Endothelial cell (in vitro differentiated cells): ENCODE data around the gene ANGEL2. TPM values are rescaled to one million over a fixed set of nuclear protein-coding genes. Genes with fewer than 3 reads are reported as not detected.

Source experiments
- DNase-seq: peaks from one replicate; pipeline ENCODE4 v3.0.0; 2021; ENCODE audit warnings: low spot score
- H3K27ac Mint-ChIP-seq: one replicate; pipeline ENCODE4 v1.8.0; 2021; ENCODE audit warnings: mixed read lengths, inconsistent platforms; ENCODE audit not compliant: unreplicated experiment
- H3K27me3 Mint-ChIP-seq: one replicate; pipeline ENCODE4 v1.8.0; 2021; ENCODE audit warnings: mild to moderate bottlenecking, moderate library complexity, mixed read lengths, inconsistent platforms; ENCODE audit not compliant: unreplicated experiment
- H3K36me3 Mint-ChIP-seq: one replicate; pipeline ENCODE4 v1.8.0; 2021; ENCODE audit warnings: mild to moderate bottlenecking, low read depth, mixed read lengths, inconsistent platforms; ENCODE audit not compliant: unreplicated experiment
- H3K4me1 Mint-ChIP-seq: one replicate; pipeline ENCODE4 v1.8.0; 2021; ENCODE audit warnings: mild to moderate bottlenecking, mixed read lengths, inconsistent platforms; ENCODE audit not compliant: unreplicated experiment
- H3K4me3 Mint-ChIP-seq: one replicate; pipeline ENCODE4 v1.8.0; 2021; ENCODE audit warnings: mild to moderate bottlenecking, mixed read lengths, inconsistent platforms; ENCODE audit not compliant: unreplicated experiment
- H3K9me3 Mint-ChIP-seq: one replicate; pipeline ENCODE4 v1.8.0; 2021; ENCODE audit warnings: mixed read lengths, inconsistent platforms; ENCODE audit not compliant: unreplicated experiment
- total RNA-seq: library from RNA; stranded (reverse); fragmentation: NEBNext Ultra II Directional; extraction: Animal tissue kit (Norgen Biotek cat#: 25700); gene quantifications from one replicate; pipeline ENCODE4 v1.2.1, GENCODE V29; 2021; ENCODE audit not compliant: unreplicated experiment
- TF ChIP-seq, protein P1 (sequence below): fragments of 200-600 bp; sonication (generic); IDR thresholded peaks from one replicate; pipeline ENCODE4 v1.5.0; 2021; ENCODE audit warnings: antibody characterized with exemption; ENCODE audit not compliant: unreplicated experiment

Gene ANGEL2
- total RNA-seq, 1 donor from 2014 or later: 32.4 TPM

DNA sequence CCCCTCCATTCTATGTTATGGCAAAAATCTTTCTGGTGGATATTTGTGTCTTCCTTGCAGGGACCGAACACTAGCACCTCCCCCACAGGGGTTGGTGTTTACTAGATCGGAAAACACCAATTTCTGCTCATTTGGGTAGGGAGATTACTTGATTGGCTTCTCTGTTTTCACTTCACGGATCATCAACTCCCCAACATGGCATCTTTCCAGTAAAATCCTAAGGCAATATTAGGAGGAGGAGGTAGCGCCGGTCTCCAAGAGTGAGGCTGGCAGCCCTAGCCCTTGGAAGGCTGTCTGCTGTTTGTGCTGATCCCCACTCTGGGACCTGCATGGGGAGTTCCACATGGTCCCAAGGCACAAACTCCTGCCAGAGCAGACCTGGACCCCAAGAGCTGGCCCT lies 53.2 kb downstream of the ANGEL2 start:
- H3K27ac Mint-ChIP-seq: no peak overlapping the region
- no peak for DNase-seq
- peaks cover 7% of the 10 kb centered on the region for H3K27me3 Mint-ChIP-seq
- TF ChIP-seq, protein P1, sequence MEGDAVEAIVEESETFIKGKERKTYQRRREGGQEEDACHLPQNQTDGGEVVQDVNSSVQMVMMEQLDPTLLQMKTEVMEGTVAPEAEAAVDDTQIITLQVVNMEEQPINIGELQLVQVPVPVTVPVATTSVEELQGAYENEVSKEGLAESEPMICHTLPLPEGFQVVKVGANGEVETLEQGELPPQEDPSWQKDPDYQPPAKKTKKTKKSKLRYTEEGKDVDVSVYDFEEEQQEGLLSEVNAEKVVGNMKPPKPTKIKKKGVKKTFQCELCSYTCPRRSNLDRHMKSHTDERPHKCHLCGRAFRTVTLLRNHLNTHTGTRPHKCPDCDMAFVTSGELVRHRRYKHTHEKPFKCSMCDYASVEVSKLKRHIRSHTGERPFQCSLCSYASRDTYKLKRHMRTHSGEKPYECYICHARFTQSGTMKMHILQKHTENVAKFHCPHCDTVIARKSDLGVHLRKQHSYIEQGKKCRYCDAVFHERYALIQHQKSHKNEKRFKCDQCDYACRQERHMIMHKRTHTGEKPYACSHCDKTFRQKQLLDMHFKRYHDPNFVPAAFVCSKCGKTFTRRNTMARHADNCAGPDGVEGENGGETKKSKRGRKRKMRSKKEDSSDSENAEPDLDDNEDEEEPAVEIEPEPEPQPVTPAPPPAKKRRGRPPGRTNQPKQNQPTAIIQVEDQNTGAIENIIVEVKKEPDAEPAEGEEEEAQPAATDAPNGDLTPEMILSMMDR: no peak
- no peaks in the 10 kb centered on the region for H3K9me3 Mint-ChIP-seq
- peaks cover 15% of the 10 kb centered on the region for H3K4me1 Mint-ChIP-seq
- H3K36me3 Mint-ChIP-seq: peaks cover 15% of the 10 kb centered on the region
- H3K4me3 Mint-ChIP-seq: no peak overlapping the region

DNA sequence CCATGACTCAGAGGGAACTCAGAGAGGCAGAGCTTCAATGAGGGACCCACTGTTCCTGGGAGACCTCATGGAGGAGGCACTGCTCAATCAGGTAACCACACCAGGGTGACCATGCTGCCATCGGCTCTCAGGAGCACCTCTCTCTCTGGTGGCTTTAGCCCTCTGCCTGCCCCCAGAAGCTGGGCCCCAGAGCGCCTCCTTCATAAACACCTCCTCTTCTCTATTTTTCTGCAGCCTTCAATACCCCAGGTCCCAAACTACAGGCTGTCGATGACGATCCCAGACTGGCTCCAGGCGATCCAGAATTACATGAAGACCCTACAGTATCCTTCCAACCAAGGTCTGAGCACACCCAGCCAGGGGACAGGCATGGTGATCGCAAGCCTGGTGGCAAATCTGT lies 54.7 kb downstream of the ANGEL2 start:
- Mint-ChIP-seq H3K4me1 (peaks cover 18% of the 10 kb centered on the region), H3K27ac (no peak overlapping the region)

DNA sequence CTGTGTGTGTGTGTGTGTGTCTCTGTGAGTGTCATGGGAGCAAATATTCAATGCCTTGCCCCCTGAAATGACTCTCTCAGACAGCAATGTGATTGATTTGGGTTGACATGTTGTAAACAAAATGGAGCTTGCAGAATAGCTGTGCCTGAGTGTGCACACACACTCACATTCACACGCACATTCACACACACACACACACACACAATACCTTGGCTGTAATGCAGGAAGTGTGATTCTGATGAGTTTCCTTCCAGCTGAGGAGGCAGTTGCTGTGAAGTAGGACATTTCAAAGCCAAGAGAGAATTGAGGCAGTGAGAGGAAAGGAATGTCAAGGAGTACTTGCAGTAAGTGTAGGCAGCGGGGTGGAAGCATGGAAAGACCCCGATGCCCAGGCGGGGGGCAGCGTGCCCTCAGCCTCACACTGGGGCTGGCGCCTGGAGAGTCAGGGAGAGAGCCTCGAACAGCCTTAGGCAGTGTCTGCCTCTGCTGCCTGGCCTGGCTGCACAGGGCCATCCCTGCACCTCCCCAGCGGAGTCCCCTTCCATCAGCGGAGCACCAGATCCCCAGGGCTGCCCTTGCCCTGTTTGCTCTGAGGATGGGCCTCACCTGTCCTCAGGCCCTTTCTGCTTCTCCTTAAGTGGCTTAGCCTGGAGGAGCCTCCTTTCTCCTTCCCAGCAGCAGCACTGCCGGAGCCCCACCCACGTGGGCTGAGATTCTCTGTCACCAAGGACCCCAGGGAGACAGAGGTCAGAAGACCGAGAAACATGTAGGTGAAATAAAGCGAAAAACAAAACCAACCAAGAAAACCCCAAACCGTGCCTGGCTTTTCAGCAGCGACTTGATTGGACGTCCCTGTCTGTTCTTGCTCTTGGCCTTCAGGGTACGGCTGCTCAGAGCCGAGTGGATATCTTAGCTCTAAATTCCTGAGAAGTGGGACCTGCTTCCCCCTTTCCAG lies 56.1 kb downstream of the ANGEL2 start:
- Mint-ChIP-seq H3K4me3 (peak overlapping the region; percentile 3), H3K27me3 (peaks cover 7% of the 10 kb centered on the region), H3K27ac (peak overlapping the region; percentile 54), H3K9me3 (no peaks in the 10 kb centered on the region), H3K36me3 (peaks cover 7% of the 10 kb centered on the region), H3K4me1 (peaks cover 21% of the 10 kb centered on the region)
- TF ChIP-seq, protein P1: no peak
- DNase-seq: no peak

More for the DNA sequence above, 54.7 kb downstream of the ANGEL2 start:
- TF ChIP-seq, protein P1: no peak
- H3K27me3 Mint-ChIP-seq: peaks cover 7% of the 10 kb centered on the region
- H3K4me3 Mint-ChIP-seq: no peak overlapping the region
- no peaks in the 10 kb centered on the region for H3K9me3 Mint-ChIP-seq
- H3K36me3 Mint-ChIP-seq: peaks cover 7% of the 10 kb centered on the region
- DNase-seq: no peak

DNA sequence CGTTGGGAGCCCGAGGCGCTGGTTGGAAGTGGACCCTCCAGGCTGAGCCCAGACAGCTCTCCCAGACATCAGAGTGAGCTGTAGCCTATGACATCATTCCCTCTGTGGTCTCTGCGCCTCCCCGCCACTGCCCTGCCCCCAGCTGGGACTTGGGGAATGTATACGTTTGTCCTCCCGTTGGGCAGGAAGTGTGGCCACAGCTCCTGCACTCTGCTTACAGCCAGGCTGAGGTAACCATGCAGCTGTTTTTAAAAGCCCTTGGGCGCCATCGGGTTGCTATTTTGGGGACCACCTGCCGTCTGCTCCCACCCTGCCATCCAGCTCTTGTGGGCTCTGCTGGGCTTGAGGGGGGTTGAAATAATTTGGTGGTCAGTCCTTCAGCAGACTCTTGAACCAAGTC lies 57.5 kb downstream of the ANGEL2 start:
- Mint-ChIP-seq H3K27ac (no peak overlapping the region), H3K9me3 (no peaks in the 10 kb centered on the region), H3K4me3 (no peak overlapping the region), H3K4me1 (peaks cover 21% of the 10 kb centered on the region), H3K36me3 (peaks cover 7% of the 10 kb centered on the region), H3K27me3 (peaks cover 8% of the 10 kb centered on the region)
- peak; percentile 14 for DNase-seq
- TF ChIP-seq, protein P1: no peak

DNA sequence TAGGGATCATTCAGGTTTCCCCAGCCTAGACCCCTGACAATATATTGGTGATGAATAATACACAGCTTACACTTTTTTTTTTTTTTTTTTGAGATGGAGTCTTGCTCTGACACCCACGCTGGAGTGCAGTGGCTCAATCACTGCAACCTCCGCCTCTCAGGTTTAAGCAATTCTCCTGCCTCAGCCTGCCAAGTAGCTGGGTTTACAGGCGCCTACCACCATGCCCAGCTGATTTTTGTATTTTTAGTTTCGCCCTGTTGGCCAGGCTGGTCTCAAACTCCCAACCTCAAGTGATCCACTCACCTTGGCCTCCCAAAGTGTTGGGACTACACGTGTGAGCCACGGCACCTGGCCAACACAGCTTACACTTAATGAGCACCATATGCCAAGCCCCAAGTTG lies 58.1 kb downstream of the ANGEL2 start:
- Mint-ChIP-seq H3K4me3 (no peak overlapping the region), H3K4me1 (peaks cover 23% of the 10 kb centered on the region), H3K9me3 (no peaks in the 10 kb centered on the region), H3K27ac (no peak overlapping the region), H3K36me3 (peaks cover 7% of the 10 kb centered on the region), H3K27me3 (peaks cover 8% of the 10 kb centered on the region)
- no peak for DNase-seq
- TF ChIP-seq, protein P1: no peak
